Skin epidermis (tissue), 12 donors: ENCODE measurements around the gene OCA2.
"Not testable (repeated sequence)": the region's sequence is repeated elsewhere in the genome, so short reads cannot be mapped to it uniquely, and the experiment has no call there.

ENCODE experiments used
- H3K27ac ChIP-seq, 21 experiments: fragments of 200-600 bp; sonication (generic) in 11 of 21; one replicate each; pipeline ENCODE4 v1.5.0; 2020; ENCODE audit warnings: mild to moderate bottlenecking in 3 of 21, inconsistent platforms in 2 of 21, moderate library complexity in 2 of 21
- H3K4me3 ChIP-seq, 7 experiments: fragments of 200-600 bp; sonication (generic) in 2 of 7; one replicate each; pipeline ENCODE4 v1.5.0; 2020; ENCODE audit warnings: inconsistent platforms in 2 of 7, mild to moderate bottlenecking in 2 of 7, moderate library complexity in 1 of 7

The OCA2 gene

GRCh38 chr15:27725731-27726130 lies 373.4 kb downstream of the OCA2 start:
- H3K27ac ChIP-seq: no peak overlapping the region
- H3K4me3 ChIP-seq: no peak overlapping the region

- no peak overlapping the region for H3K4me3 ChIP-seq
- no peak overlapping the region for H3K27ac ChIP-seq
Observed at GRCh38 chr15:27723821-27724220, 375.3 kb downstream of the OCA2 start.

- H3K27ac ChIP-seq: no peak overlapping the region
- H3K4me3 ChIP-seq: no peak overlapping the region
Observed at GRCh38 chr15:27722102-27722501, 377.0 kb downstream of the OCA2 start.

- Histone ChIP-seq H3K27ac (no peak overlapping the region), H3K4me3 (no peak overlapping the region)
Observed at GRCh38 chr15:27714675-27715074, 384.4 kb downstream of the OCA2 start.

GRCh38 chr15:27713850-27714249 lies 385.3 kb downstream of the OCA2 start:
- H3K27ac ChIP-seq, H3K4me3 ChIP-seq: not testable (repeated sequence)

- Histone ChIP-seq H3K4me3 (no peak overlapping the region), H3K27ac (no peak overlapping the region)
Observed at GRCh38 chr15:27707257-27707656, 391.9 kb downstream of the OCA2 start.

- Histone ChIP-seq H3K4me3 (no peak overlapping the region), H3K27ac (no peak overlapping the region)
Observed at GRCh38 chr15:27706300-27706699, 392.8 kb downstream of the OCA2 start.

GRCh38 chr15:27705056-27705455 lies 394.1 kb downstream of the OCA2 start:
- Histone ChIP-seq H3K27ac (no peak overlapping the region), H3K4me3 (no peak overlapping the region)
